GM21526 (cell line): ENCODE data around the gene CASQ2.

Experiments used
- ATAC-seq: cut with Tn5 transposase; IDR thresholded peaks from one replicate; pipeline ENCODE4 v1.9.1; 2021; ENCODE audit warnings: moderate library complexity; ENCODE audit not compliant: unreplicated experiment, low FRiP score

CASQ2 gene

GRCh38 chr1:115669886-115670285 lies 98.6 kb downstream of the CASQ2 start:
- no peak for ATAC-seq

DNA sequence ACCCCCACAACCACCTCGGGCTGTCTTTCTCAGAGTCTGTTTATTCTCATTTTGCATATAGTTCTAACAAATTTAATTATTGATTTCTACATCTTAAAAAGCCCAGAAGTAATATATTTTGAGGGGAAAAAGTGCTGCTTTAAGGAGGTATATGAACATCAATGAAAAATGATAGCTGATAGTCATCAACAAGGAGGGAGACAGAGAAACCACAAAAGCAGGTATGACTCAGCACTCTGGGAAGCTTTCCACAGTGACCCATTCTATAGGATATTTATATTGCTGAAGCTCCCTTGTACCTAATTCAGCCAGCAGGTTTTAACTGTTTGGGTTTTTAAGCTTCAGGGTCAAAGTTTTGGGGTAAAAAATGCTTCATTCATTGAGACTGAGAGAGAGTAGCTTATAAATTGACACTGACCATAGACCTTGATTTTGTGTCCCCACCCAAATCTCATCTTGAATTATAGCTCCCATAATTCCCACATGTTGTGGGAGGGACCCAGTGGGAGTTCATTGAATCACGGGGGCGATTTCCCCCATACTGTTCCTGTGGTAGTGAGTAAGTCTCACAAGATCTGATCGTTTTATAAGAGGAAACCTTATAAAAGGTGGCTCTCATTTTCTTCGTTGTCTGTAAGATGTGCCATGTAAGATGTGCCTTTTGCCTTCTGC lies 99.4 kb downstream of the CASQ2 start:
- no peak for ATAC-seq

DNA sequence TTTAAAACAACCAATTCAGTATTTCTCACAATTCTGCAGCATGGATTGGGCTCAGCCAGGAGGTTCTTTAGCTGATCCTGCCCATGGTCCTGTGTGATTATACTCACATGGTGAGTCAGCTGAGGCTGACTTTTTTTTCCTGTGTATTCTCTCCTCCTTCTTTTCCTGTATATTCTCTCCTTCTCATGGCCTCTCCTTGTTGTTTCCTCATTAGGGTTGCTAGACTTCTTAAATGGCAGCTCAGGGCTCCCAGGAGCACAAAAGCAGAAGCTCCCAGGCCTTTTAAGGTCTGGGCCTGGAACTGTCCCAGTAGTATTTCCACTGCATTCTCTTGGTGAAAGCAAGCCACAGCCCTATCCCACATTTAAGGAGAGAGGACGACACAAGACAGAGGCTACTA lies 99.9 kb downstream of the CASQ2 start:
- ATAC-seq, result no peak

DNA sequence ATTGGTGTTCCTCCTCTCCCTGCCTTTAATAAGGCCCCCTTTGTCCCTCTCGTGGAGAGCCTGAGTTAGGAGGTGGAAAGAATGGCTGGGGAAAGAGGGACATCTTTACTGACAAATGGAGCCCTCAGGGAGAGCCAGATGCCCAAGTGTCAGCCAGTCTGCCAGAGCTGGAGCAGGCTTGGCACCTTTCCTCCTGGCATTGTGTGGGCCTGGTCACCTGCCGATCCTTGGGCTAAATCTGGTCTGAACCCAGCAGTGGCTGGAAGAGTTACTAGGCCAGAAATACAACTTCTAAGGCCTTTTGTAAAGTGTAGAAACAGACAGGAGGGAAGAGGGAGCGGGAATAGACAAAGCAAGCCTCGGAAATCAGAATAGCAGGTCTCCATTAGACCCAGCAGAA lies 101.8 kb downstream of the CASQ2 start:
- no peak for ATAC-seq

DNA sequence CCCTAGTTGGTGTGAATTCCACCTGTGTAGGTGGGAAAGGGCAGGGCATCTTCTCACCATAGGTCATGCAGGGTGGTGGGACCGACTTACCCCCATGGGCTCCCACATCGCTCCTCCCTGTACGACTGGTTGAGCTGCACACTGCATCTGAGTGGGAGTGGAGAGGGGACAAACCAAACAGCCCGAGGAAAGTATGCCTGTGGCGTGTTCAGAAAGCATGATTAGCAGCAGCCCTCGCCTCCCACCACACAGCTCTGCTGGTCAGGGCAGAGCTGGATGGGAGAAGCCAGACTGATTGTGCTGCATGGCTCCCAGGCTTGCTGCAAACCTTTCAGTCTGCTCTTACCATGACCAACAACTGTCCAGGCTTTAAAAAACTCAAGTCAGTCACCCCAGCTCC lies 102.3 kb downstream of the CASQ2 start:
- ATAC-seq, result no peak

- no peak for ATAC-seq
Observed at GRCh38 chr1:115665319-115666096, 103.0 kb downstream of the CASQ2 start.

DNA sequence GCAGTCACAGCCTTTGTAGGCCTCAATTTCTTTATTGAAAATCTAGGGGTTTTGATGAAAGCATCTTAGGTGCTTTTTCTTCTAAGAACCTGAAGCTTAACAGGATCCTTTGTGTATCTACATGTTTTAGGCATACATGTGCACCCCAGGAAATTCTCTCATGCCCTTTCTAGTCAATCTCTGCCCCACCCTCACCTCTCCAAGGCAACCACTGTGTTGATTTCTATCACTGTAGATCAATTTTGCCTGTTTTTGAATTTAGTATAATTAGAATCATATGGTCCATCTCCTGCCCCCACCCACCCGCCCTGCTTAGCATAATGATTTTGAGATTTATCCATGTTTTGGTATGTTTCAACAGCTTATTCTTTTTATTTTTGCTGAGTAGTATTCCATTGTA lies 107.4 kb downstream of the CASQ2 start:
- ATAC-seq, result no peak

GRCh38 chr1:115660151-115660550 lies 108.4 kb downstream of the CASQ2 start:
- ATAC-seq, result no peak

GRCh38 chr1:115658646-115659045 lies 109.9 kb downstream of the CASQ2 start:
- ATAC-seq, result no peak

GRCh38 chr1:115656461-115657077 lies 111.9 kb downstream of the CASQ2 start:
- no peak for ATAC-seq

- ATAC-seq, result no peak
Observed at GRCh38 chr1:115655916-115656315, 112.6 kb downstream of the CASQ2 start.

- ATAC-seq, result no peak
Observed at GRCh38 chr1:115655306-115655663, 113.2 kb downstream of the CASQ2 start.

- no peak for ATAC-seq
Observed at GRCh38 chr1:115654663-115655305, 113.7 kb downstream of the CASQ2 start.

DNA sequence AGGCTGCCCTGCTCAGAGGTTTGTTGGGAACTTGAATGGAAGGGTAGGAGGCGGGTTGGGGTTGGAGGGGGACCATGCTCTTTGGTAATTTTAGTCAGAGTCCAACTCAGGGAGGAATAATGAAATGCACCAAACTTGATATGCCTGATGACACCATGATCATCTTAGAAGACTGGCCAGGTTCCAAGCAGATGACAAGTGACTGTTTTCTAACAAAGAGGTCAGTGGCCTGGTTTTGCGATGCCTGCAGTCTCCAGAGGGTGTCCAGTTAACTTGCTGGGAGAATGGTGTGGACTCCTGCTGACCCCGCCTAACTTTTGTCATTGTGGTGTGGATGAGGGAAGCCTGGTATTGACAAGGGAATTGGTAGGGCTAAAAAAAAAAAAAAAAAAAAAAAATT lies 114.4 kb downstream of the CASQ2 start:
- ATAC-seq, result no peak

- ATAC-seq, result no peak
Observed at GRCh38 chr1:115652236-115652788, 116.2 kb downstream of the CASQ2 start.

DNA sequence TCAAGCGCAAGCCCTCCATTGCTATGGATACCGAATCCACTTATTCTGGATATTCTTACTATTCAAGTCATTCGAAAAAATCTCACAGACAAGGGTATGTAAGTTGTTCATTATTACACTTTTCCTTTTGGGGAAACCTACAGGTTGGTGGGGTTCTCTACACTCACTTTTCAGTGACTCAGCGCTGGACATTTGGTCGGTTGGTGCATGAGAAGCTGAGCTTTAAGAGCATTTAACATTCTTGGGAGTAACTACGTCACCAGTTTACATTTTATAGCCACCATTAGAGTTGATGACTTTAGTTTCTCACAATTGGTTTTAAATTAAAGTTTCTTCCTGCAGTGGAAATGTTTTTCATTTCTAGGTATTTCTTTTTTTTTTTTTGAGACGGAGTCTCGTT lies 117.1 kb downstream of the CASQ2 start:
- ATAC-seq, result no peak

DNA sequence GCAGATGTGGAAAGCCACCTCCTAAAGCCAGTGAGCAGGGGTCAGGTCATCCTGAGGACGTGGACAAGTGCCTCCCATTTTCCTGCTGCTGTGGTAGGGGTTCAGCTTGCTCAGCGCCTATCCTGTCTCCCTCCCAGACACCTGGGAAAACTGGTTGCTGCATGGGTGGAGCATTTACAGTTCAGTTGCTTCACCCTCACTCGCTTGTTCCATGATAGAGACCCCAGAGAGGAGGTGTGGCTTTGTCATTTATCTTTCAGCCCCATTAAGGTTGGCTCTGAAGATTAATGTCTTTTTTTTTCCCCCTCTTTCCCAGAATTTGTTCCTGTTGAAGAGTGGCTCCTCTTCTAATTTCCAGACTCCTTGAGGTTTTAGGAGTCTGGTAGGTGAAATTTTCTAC lies 117.6 kb downstream of the CASQ2 start:
- ATAC-seq, result no peak
